Measurements from ENCODE around the gene SETD1A. TPM values are rescaled to one million over a fixed set of nuclear protein-coding genes. Genes with fewer than 3 reads are reported as not detected.
A peak's percentile ranks its signal among the peaks of the same experiment; 100 is the strongest.

SETD1A gene
- total and polyA plus RNA-seq, 9 of the 15 experiments (the other 6 are each of a cell fraction or from before 2014, with no cell fraction given) = 0.08 to 36.0 (median 4.2) TPM

DNA sequence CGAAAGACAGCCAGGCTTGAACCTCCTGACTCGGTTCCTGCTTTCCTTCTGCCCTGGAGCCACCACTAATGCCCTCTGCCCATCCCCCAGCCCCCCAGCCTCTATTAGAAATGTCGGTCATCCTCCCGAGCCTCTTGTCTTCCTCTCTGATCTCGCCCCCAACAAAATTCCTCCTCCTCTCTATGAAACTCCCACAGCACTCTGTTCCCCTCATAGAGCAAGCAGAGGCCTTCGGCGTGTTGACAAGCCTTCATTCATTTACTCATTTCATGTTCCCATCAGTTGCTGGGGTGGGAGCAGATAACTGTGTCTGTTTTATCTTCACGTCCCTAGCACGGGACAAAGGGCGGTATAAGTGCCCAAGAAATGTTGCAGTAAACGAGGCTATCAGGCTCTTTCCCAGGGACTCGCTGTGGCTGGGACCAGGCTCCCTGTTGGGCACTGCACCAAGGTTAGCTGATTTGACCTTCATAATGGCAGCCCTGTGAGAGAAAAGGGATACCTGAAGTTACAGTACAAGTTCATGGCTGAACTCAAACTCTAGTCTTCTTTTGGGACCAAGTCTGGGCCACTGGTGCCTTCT, 26.4 kb upstream of the SETD1A start:
- ChIA-PET CTCF (ENCODE audit: low intra/inter-chr PET ratio) (no interaction called here), POLR2A (no interaction called here)
- Histone ChIP-seq H3K9ac (ENCODE audit: insufficient read depth in 1 of 2, low read depth in 2 of 2, low read length in 2 of 2) (peak overlapping the region in 1 of 2 experiments; percentile 6; a peak in 1 of 4 replicates), H3K9me3 (replicated peaks; ENCODE audit: control insufficient read depth, insufficient read depth, low read depth, low read length) (no peaks in the 10 kb centered on the region), H3K27me3 (ENCODE audit: control insufficient read depth in 2 of 2, insufficient read depth in 2 of 2, low read length in 2 of 2) (no peaks in the 10 kb centered on the region), H3K79me2 (ENCODE audit: control insufficient read depth, insufficient read depth, low read length) (no peaks in the 10 kb centered on the region), H3K9me1 (ENCODE audit: control insufficient read depth, insufficient read depth, low read length) (peaks cover 3% of the 10 kb centered on the region), H4K20me1 (replicated peaks; ENCODE audit: control insufficient read depth, insufficient read depth, low read length) (no peaks in the 10 kb centered on the region; the same call in 1 of the 2 replicates), H2AFZ (ENCODE audit: low read depth, low read length) (no peak overlapping the region), H3K27ac (ENCODE audit: extremely low read depth, low read depth, low read length) (no peak overlapping the region), H3K36me3 (ENCODE audit: control insufficient read depth, insufficient read depth, low read length) (peaks cover 73% of the 10 kb centered on the region; the same call in 2 of the 3 replicates), H3K4me2 (ENCODE audit: insufficient read depth, low read length) (no peak overlapping the region), H3K4me3 (no peak overlapping the region), H3K4me1 (replicated peaks in 1 of 2; ENCODE audit: control insufficient read depth in 2 of 2, insufficient read depth in 2 of 2, low read length in 2 of 2) (peaks cover 0 to 29% of the 10 kb centered on the region in 2 experiments; a peak in 3 of 5 replicates)
- DNase-seq (ENCODE audit: extremely low read depth in 1 of 4, low spot score in 3 of 4) (no peak), FAIRE-seq (no peak), ATAC-seq (no peak)
- BruUV-seq (replicated peaks) = no TSS peak
- intact Hi-C loops (cut with micrococcal nuclease) = no loop called here
- in situ Hi-C loops (cut with MboI) = no loop called here
- TF ChIP-seq, protein P1, sequence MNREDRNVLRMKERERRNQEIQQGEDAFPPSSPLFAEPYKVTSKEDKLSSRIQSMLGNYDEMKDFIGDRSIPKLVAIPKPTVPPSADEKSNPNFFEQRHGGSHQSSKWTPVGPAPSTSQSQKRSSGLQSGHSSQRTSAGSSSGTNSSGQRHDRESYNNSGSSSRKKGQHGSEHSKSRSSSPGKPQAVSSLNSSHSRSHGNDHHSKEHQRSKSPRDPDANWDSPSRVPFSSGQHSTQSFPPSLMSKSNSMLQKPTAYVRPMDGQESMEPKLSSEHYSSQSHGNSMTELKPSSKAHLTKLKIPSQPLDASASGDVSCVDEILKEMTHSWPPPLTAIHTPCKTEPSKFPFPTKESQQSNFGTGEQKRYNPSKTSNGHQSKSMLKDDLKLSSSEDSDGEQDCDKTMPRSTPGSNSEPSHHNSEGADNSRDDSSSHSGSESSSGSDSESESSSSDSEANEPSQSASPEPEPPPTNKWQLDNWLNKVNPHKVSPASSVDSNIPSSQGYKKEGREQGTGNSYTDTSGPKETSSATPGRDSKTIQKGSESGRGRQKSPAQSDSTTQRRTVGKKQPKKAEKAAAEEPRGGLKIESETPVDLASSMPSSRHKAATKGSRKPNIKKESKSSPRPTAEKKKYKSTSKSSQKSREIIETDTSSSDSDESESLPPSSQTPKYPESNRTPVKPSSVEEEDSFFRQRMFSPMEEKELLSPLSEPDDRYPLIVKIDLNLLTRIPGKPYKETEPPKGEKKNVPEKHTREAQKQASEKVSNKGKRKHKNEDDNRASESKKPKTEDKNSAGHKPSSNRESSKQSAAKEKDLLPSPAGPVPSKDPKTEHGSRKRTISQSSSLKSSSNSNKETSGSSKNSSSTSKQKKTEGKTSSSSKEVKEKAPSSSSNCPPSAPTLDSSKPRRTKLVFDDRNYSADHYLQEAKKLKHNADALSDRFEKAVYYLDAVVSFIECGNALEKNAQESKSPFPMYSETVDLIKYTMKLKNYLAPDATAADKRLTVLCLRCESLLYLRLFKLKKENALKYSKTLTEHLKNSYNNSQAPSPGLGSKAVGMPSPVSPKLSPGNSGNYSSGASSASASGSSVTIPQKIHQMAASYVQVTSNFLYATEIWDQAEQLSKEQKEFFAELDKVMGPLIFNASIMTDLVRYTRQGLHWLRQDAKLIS (CRISPR knock-in tag; IDR thresholded peaks at IDR 0.05) = no peak
- TF ChIP-seq, protein P2, sequence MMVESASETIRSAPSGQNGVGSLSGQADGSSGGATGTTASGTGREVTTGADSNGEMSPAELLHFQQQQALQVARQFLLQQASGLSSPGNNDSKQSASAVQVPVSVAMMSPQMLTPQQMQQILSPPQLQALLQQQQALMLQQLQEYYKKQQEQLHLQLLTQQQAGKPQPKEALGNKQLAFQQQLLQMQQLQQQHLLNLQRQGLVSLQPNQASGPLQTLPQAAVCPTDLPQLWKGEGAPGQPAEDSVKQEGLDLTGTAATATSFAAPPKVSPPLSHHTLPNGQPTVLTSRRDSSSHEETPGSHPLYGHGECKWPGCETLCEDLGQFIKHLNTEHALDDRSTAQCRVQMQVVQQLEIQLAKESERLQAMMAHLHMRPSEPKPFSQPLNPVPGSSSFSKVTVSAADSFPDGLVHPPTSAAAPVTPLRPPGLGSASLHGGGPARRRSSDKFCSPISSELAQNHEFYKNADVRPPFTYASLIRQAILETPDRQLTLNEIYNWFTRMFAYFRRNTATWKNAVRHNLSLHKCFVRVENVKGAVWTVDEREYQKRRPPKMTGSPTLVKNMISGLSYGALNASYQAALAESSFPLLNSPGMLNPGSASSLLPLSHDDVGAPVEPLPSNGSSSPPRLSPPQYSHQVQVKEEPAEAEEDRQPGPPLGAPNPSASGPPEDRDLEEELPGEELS (CRISPR knock-in tag; IDR thresholded peaks at IDR 0.05; ENCODE audit: borderline replicate concordance) = no peak
- TF ChIP-seq POLR2AphosphoS2 (IDR thresholded peaks at IDR 0.05; ENCODE audit: low read length) (no peak), RBM17 (IDR thresholded peaks at IDR 0.05; ENCODE audit: borderline replicate concordance, low read depth, low read length) (no peak), ZNF592 (IDR thresholded peaks at IDR 0.05) (no peak), EZH2 (IDR thresholded peaks at IDR 0.05; ENCODE audit: borderline replicate concordance, low read depth, low read length) (no peak), ARID2 (IDR thresholded peaks at IDR 0.05) (no peak), MTA1 (IDR thresholded peaks at IDR 0.05; ENCODE audit: borderline replicate concordance) (no peak), RNF2 (IDR thresholded peaks at IDR 0.05) (no peak), HNRNPH1 (optimal IDR thresholded peaks at IDR 0.05; ENCODE audit: low read depth, low read length) (no peak), KLF13 (tag; IDR thresholded peaks at IDR 0.05; ENCODE audit: borderline replicate concordance, low read depth) (no peak)
- WGBS (ENCODE audit: insufficient coverage, low coverage, missing lambda C conversion rate) = 71% methylated on average over 12 of the region's 12 CpGs
